Anterior cingulate cortex (tissue), 58 donors: ENCODE measurements around the gene PITRM1.

Experiments
- DNase-seq, 58 donors: peaks; one replicate each; lab custom pipeline; 2025; lab: John Stamatoyannopoulos, UW

Gene PITRM1

GRCh38 chr10:3090388-3090787 is 82.2 kb downstream of the PITRM1 start:
- no peak for DNase-seq
